ENCODE results near the gene LRRC59.

DNA sequence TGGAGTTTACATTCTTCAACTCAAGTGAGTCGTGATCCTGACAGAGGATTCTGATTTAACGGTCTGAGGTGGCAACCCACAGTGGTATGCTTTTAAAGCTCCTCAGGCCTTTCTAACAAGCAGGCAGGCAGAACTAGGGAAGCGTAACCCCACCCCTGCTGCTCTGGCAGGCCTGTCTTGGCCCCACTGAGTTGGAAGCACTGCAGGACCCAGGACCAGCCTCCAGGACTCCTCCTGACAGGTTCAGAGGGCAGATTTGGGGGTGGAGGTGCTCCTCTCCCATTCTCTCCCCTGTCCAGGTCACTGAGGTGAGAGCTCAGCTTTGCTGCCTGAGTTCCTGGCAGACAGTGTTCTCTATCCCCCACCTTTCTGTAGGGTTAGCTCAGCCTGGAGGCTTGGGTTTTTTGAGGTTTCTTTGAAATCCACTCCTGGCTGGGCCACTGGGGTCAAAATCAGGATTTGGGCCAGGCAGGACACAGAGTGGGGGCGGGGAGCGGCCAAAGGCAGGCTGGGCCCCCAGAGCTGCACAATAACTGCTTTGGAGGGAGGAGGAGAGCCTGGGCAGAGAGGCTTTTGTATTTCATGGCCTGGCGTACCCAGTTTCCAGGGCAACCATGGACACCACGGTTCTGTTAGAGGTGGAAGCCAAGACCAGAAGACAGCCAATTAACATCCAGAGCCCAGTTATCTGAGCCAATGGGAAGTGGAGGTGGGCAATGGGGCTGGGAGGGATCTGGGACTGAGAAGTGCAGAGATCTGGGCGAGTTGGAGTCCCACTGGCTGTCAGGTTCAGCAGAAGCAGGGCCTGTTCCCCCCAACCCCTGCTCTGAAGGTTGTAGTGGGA lies 33.9 kb downstream of the LRRC59 start:
- TF ChIP-seq EP300 (IDR thresholded peaks at IDR 0.05) (no peak), POLR2A (IDR thresholded peaks at IDR 0.05) (no peak)
- TF ChIP-seq, protein P1, sequence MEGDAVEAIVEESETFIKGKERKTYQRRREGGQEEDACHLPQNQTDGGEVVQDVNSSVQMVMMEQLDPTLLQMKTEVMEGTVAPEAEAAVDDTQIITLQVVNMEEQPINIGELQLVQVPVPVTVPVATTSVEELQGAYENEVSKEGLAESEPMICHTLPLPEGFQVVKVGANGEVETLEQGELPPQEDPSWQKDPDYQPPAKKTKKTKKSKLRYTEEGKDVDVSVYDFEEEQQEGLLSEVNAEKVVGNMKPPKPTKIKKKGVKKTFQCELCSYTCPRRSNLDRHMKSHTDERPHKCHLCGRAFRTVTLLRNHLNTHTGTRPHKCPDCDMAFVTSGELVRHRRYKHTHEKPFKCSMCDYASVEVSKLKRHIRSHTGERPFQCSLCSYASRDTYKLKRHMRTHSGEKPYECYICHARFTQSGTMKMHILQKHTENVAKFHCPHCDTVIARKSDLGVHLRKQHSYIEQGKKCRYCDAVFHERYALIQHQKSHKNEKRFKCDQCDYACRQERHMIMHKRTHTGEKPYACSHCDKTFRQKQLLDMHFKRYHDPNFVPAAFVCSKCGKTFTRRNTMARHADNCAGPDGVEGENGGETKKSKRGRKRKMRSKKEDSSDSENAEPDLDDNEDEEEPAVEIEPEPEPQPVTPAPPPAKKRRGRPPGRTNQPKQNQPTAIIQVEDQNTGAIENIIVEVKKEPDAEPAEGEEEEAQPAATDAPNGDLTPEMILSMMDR (IDR thresholded peaks at IDR 0.05) = no peak

Measured in upper lobe of left lung (tissue), 4 donors.